ENCODE results near the gene PACRG.

DNA sequence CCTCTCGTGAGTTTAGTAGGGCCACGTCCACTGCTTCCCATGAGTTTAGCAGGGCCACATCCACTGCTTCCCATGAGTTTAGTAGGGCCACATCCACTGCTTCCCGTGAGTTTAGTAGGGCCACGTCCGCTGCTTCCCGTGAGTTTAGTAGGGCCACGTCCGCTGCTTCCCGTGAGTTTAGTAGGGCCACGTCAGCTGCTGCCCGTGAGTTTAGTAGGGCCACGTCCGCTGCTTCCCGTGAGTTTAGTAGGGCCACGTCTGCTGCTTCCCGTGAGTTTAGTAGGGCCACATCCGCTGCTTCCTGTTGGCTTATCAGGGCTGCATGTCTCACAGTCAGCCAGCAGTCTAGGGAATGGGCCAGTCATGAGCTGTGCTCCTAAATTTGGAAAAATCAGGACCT lies 573.1 kb downstream of the PACRG start:
- TF ChIP-seq, protein P1, sequence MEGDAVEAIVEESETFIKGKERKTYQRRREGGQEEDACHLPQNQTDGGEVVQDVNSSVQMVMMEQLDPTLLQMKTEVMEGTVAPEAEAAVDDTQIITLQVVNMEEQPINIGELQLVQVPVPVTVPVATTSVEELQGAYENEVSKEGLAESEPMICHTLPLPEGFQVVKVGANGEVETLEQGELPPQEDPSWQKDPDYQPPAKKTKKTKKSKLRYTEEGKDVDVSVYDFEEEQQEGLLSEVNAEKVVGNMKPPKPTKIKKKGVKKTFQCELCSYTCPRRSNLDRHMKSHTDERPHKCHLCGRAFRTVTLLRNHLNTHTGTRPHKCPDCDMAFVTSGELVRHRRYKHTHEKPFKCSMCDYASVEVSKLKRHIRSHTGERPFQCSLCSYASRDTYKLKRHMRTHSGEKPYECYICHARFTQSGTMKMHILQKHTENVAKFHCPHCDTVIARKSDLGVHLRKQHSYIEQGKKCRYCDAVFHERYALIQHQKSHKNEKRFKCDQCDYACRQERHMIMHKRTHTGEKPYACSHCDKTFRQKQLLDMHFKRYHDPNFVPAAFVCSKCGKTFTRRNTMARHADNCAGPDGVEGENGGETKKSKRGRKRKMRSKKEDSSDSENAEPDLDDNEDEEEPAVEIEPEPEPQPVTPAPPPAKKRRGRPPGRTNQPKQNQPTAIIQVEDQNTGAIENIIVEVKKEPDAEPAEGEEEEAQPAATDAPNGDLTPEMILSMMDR (CRISPR knock-in tag; IDR thresholded peaks at IDR 0.05), result no peak
- TF ChIP-seq, protein P2, sequence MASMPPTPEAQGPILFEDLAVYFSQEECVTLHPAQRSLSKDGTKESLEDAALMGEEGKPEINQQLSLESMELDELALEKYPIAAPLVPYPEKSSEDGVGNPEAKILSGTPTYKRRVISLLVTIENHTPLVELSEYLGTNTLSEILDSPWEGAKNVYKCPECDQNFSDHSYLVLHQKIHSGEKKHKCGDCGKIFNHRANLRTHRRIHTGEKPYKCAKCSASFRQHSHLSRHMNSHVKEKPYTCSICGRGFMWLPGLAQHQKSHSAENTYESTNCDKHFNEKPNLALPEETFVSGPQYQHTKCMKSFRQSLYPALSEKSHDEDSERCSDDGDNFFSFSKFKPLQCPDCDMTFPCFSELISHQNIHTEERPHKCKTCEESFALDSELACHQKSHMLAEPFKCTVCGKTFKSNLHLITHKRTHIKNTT (CRISPR knock-in tag; IDR thresholded peaks at IDR 0.05), result no peak
- TF ChIP-seq, protein P3, sequence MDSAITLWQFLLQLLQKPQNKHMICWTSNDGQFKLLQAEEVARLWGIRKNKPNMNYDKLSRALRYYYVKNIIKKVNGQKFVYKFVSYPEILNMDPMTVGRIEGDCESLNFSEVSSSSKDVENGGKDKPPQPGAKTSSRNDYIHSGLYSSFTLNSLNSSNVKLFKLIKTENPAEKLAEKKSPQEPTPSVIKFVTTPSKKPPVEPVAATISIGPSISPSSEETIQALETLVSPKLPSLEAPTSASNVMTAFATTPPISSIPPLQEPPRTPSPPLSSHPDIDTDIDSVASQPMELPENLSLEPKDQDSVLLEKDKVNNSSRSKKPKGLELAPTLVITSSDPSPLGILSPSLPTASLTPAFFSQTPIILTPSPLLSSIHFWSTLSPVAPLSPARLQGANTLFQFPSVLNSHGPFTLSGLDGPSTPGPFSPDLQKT (CRISPR knock-in tag; IDR thresholded peaks at IDR 0.05; ENCODE audit: borderline replicate concordance), result no peak
- TF ChIP-seq GABPA (IDR thresholded peaks at IDR 0.05; ENCODE audit: low read depth, low read length) (no peak), GABPA (CRISPR knock-in tag; IDR thresholded peaks at IDR 0.05; ENCODE audit: low read depth) (no peak), ZNF263 (CRISPR knock-in tag; IDR thresholded peaks at IDR 0.05) (no peak), ZFP1 (CRISPR knock-in tag; IDR thresholded peaks at IDR 0.05) (no peak), CEBPB (IDR thresholded peaks at IDR 0.05; ENCODE audit: borderline replicate concordance, low read depth, low read length) (no peak), ZSCAN29 (CRISPR knock-in tag; conservative IDR thresholded peaks at IDR 0.05) (no peak), NFATC3 (CRISPR knock-in tag; IDR thresholded peaks at IDR 0.05) (no peak), EZH2 (conservative IDR thresholded peaks at IDR 0.05; ENCODE audit: low read depth, low read length) (no peak)
